Measurements from ENCODE around the gene PCK2.

PCK2 gene

GRCh38 chr14:24150993-24151392, 56.9 kb downstream of the PCK2 start:
- TF ChIP-seq REST (IDR thresholded peaks at IDR 0.05; ENCODE audit: low read depth) (no peak), ZBTB7A (IDR thresholded peaks at IDR 0.05; ENCODE audit: low read depth) (no peak), EP300 (IDR thresholded peaks at IDR 0.05; ENCODE audit: borderline replicate concordance) (no peak), TEAD4 (IDR thresholded peaks at IDR 0.05) (no peak), CEBPB (IDR thresholded peaks at IDR 0.05) (no peak), EGR1 (IDR thresholded peaks at IDR 0.05) (no peak), TCF12 (IDR thresholded peaks at IDR 0.05; ENCODE audit: low read depth) (no peak), RAD21 (IDR thresholded peaks at IDR 0.05; ENCODE audit: low read depth) (no peak), CREB1 (IDR thresholded peaks at IDR 0.05; ENCODE audit: low read depth) (no peak), FOXM1 (IDR thresholded peaks at IDR 0.05; ENCODE audit: borderline replicate concordance, low read depth) (no peak), NFIC (IDR thresholded peaks at IDR 0.05) (no peak), TAF1 (IDR thresholded peaks at IDR 0.05; ENCODE audit: low read depth) (no peak)
- TF ChIP-seq, protein P1, sequence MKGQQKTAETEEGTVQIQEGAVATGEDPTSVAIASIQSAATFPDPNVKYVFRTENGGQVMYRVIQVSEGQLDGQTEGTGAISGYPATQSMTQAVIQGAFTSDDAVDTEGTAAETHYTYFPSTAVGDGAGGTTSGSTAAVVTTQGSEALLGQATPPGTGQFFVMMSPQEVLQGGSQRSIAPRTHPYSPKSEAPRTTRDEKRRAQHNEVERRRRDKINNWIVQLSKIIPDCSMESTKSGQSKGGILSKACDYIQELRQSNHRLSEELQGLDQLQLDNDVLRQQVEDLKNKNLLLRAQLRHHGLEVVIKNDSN (IDR thresholded peaks at IDR 0.05): no peak

DNA sequence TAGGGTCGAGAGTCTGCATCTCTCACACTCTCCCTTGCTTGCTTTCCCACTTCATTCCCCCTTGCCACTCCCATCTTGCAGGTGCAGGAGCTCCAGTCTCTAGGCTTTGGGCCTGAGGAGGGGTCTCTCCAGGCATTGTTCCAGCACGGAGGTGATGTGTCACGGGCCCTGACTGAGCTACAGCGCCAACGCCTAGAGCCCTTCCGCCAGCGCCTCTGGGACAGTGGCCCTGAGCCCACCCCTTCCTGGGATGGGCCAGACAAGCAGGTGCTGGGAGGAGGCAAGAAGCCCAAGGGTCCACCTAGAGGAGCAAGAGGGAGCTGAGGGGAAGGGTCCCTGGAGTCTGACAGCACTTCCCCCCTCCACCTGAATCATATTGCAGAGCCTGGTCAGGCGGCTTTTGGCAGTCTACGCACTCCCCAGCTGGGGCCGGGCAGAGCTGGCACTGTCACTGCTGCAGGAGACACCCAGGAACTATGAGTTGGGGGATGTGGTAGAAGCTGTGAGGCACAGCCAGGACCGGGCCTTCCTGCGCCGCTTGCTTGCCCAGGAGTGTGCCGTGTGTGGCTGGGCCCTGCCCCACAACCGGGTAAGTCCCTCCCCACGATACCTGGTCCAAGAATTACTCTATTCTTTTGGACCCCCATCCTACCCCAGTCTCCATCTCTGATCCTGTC, 57.4 kb downstream of the PCK2 start:
- TF ChIP-seq EGR1 (IDR thresholded peaks at IDR 0.05) (no peak), CEBPB (IDR thresholded peaks at IDR 0.05) (no peak), TEAD4 (IDR thresholded peaks at IDR 0.05) (no peak), YY1 (IDR thresholded peaks at IDR 0.05; ENCODE audit: low read depth) (no peak), ZBTB7A (IDR thresholded peaks at IDR 0.05; ENCODE audit: low read depth) (no peak), TCF12 (IDR thresholded peaks at IDR 0.05; ENCODE audit: low read depth) (no peak)
- TF ChIP-seq, protein P1 (IDR thresholded peaks at IDR 0.05): no peak
